ENCODE results near the gene HAS3. TPM values are rescaled to one million over a fixed set of nuclear protein-coding genes. Genes with fewer than 3 reads are reported as not detected.
"Not testable (repeated sequence)": the region's sequence is repeated elsewhere in the genome, so short reads cannot be mapped to it uniquely, and the experiment has no call there.

The HAS3 gene
- total RNA-seq, 1 experiment from 2014 or later: 6.9 TPM

- POLR2A ChIA-PET: interaction anchor here (0.5 kb wide), 1 partner anchor 9 kb away, joined by 5 read pairs; no protein-coding TSS in a partner anchor
- intact Hi-C loops (cut with micrococcal nuclease; ENCODE audit: unreplicated experiment) (no loop called here), in situ Hi-C loops (cut with HindIII; ENCODE audit: low pct_unique_long_range_greater_than_20kb, low sequenced_read_pairs) (no loop called here)
- TF ChIP-seq, protein P1, sequence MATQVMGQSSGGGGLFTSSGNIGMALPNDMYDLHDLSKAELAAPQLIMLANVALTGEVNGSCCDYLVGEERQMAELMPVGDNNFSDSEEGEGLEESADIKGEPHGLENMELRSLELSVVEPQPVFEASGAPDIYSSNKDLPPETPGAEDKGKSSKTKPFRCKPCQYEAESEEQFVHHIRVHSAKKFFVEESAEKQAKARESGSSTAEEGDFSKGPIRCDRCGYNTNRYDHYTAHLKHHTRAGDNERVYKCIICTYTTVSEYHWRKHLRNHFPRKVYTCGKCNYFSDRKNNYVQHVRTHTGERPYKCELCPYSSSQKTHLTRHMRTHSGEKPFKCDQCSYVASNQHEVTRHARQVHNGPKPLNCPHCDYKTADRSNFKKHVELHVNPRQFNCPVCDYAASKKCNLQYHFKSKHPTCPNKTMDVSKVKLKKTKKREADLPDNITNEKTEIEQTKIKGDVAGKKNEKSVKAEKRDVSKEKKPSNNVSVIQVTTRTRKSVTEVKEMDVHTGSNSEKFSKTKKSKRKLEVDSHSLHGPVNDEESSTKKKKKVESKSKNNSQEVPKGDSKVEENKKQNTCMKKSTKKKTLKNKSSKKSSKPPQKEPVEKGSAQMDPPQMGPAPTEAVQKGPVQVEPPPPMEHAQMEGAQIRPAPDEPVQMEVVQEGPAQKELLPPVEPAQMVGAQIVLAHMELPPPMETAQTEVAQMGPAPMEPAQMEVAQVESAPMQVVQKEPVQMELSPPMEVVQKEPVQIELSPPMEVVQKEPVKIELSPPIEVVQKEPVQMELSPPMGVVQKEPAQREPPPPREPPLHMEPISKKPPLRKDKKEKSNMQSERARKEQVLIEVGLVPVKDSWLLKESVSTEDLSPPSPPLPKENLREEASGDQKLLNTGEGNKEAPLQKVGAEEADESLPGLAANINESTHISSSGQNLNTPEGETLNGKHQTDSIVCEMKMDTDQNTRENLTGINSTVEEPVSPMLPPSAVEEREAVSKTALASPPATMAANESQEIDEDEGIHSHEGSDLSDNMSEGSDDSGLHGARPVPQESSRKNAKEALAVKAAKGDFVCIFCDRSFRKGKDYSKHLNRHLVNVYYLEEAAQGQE (IDR thresholded peaks at IDR 0.05; ENCODE audit: insufficient read depth in 1 of 2, low read depth in 2 of 2, low read length in 1 of 2): no peak
- TF ChIP-seq TCF7L2 (IDR thresholded peaks at IDR 0.05; ENCODE audit: low read depth, low read length) (no peak), POLR2AphosphoS5 (IDR thresholded peaks at IDR 0.05; ENCODE audit: low read depth, low read length) (no peak), SIN3A (IDR thresholded peaks at IDR 0.05; ENCODE audit: borderline replicate concordance, insufficient read depth, low read depth, low read length) (no peak), CTCF (IDR thresholded peaks at IDR 0.05) (no peak)
- no TSS peak for BruUV-seq (replicated peaks)
- no peak for ATAC-seq
- peaks cover 9% of the 10 kb centered on the region for H3K4me1 ChIP-seq (ENCODE audit: control insufficient read depth, insufficient read depth, low read length)
- H3K27ac ChIP-seq (ENCODE audit: low read length): no peak overlapping the region
- H3K36me3 ChIP-seq (ENCODE audit: control insufficient read depth, insufficient read depth, low read length): no peaks in the 10 kb centered on the region
- no peak for DNase-seq (ENCODE audit: low read depth, low spot score)
- CTCF ChIA-PET: no interaction called here
- H3K9me3 ChIP-seq (ENCODE audit: control insufficient read depth, insufficient read depth, low read depth, low read length): no peaks in the 10 kb centered on the region
- no peak overlapping the region for H3K4me3 ChIP-seq (ENCODE audit: low read depth in 2 of 2, low read length in 2 of 2)
- no peaks in the 10 kb centered on the region for H3K27me3 ChIP-seq (ENCODE audit: control insufficient read depth, insufficient read depth, low read length)
Measured at GRCh38 chr16:69056421-69056820, 49.0 kb upstream of the HAS3 start.

GRCh38 chr16:69057400-69058378, 47.8 kb upstream of the HAS3 start:
- DNase-seq (ENCODE audit: low read depth, low spot score) (peak; percentile 73), ATAC-seq (peak; percentile 90)
- no peak overlapping the region for H3K27ac ChIP-seq (ENCODE audit: low read length)
- peaks cover 9% of the 10 kb centered on the region for H3K4me1 ChIP-seq (ENCODE audit: control insufficient read depth, insufficient read depth, low read length)
- POLR2A ChIA-PET: no interaction called here
- H3K9me3 ChIP-seq (ENCODE audit: control insufficient read depth, insufficient read depth, low read depth, low read length): no peaks in the 10 kb centered on the region
- TF ChIP-seq CTCF (IDR thresholded peaks at IDR 0.05): no peak
- BruUV-seq (replicated peaks): no TSS peak
- in situ Hi-C loops (cut with HindIII; ENCODE audit: low pct_unique_long_range_greater_than_20kb, low sequenced_read_pairs) (no loop called here), intact Hi-C loops (cut with micrococcal nuclease; ENCODE audit: unreplicated experiment) (no loop called here)
- CTCF ChIA-PET: interaction anchor here (0.5 kb wide), 1 partner anchor 435 kb away, joined by 3 read pairs; no protein-coding TSS in a partner anchor
- H3K36me3 ChIP-seq (ENCODE audit: control insufficient read depth, insufficient read depth, low read length): no peaks in the 10 kb centered on the region
- no peak overlapping the region for H3K4me3 ChIP-seq (ENCODE audit: low read depth in 2 of 2, low read length in 2 of 2)
- no peaks in the 10 kb centered on the region for H3K27me3 ChIP-seq (ENCODE audit: control insufficient read depth, insufficient read depth, low read length)

DNA sequence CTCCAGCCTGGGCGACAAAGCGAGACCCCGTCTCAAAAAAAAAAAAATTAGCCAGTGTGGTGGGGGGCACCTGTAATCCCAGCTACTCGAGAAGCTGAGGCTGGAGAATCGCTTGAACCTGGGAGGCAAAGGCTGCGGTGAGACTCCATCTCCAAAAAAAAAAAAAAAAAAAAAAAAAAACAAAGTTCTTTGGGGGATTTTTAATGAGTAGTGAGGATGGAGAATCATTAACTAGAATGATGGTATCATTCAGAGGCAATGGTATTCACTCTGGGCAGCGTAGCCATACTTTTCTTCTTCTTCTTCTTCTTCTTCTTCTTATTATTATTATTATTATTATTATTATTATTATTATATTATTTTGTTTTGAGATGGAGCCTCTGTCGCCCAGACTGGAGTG, 42.0 kb upstream of the HAS3 start:
- BruUV-seq (replicated peaks); H3K27me3 ChIP-seq (ENCODE audit: control insufficient read depth, insufficient read depth, low read length); H3K36me3 ChIP-seq (ENCODE audit: control insufficient read depth, insufficient read depth, low read length); intact Hi-C loops (cut with micrococcal nuclease; ENCODE audit: unreplicated experiment); DNase-seq (ENCODE audit: low read depth, low spot score); H3K27ac ChIP-seq (ENCODE audit: low read length); H3K4me1 ChIP-seq (ENCODE audit: control insufficient read depth, insufficient read depth, low read length); H3K9me3 ChIP-seq (ENCODE audit: control insufficient read depth, insufficient read depth, low read depth, low read length); in situ Hi-C loops (cut with HindIII; ENCODE audit: low pct_unique_long_range_greater_than_20kb, low sequenced_read_pairs); H3K4me3 ChIP-seq (ENCODE audit: low read depth in 2 of 2, low read length in 2 of 2); CTCF ChIA-PET; POLR2A ChIA-PET; ATAC-seq: not testable (repeated sequence)
